MCF 10A (cell line): ENCODE measurements around the gene SEMA7A. TPM values are rescaled to one million over a fixed set of nuclear protein-coding genes. Genes with fewer than 3 reads are reported as not detected.
A peak's percentile ranks its signal among the peaks of the same experiment; 100 is the strongest.
"Not testable (repeated sequence)": the region's sequence is repeated elsewhere in the genome, so short reads cannot be mapped to it uniquely, and the experiment has no call there.

Source experiments
- Bru-seq: library from RNA; stranded (reverse); fragments of 400-500 nt; gene quantifications from one replicate; lab custom pipeline; 2021; lab: Mats Ljungman, UMichigan
- BruChase-seq, 2 experiments: library from RNA; stranded (reverse); fragments of 400-500 nt; gene quantifications; one replicate each; lab custom pipeline; 2021; lab: Mats Ljungman, UMichigan
- BruUV-seq: library from RNA; stranded (reverse); fragments of 400-500 nt; replicated peaks from 2 replicates; lab custom pipeline; 2021; lab: Mats Ljungman, UMichigan
- CTCF ChIA-PET: fragments of 300-600 bp; sonication (Branson Sonifier 250); formaldehyde crosslinking; extraction: SDS; loops from one replicate; lab custom pipeline; 2021; ENCODE audit warnings: antibody characterized with exemption, inconsistent platforms; lab: Yijun Ruan, JAX
- POLR2A ChIA-PET: fragments of 300-600, 350-650 bp; sonication (Branson Sonifier 250); formaldehyde crosslinking; extraction: SDS; loops from one replicate; lab custom pipeline; 2020; ENCODE audit warnings: antibody characterized with exemption, inconsistent platforms; lab: Yijun Ruan, JAX
- DNase-seq: peaks from one replicate; pipeline ENCODE4 v3.0.0-alpha.2; 2018; ENCODE audit not compliant: unreplicated experiment
- H3K27ac Mint-ChIP-seq: one replicate; pipeline ENCODE4 v1.8.0; 2022; ENCODE audit warnings: mild to moderate bottlenecking, low read depth, mixed read lengths; ENCODE audit not compliant: unreplicated experiment
- H3K27me3 Mint-ChIP-seq: one replicate; pipeline ENCODE4 v1.8.0; 2022; ENCODE audit warnings: mixed read lengths; ENCODE audit not compliant: insufficient read depth, unreplicated experiment
- H3K36me3 Mint-ChIP-seq: one replicate; pipeline ENCODE4 v1.8.0; 2022; ENCODE audit warnings: mild to moderate bottlenecking, moderate library complexity, mixed read lengths; ENCODE audit not compliant: insufficient read depth, unreplicated experiment
- H3K4me1 Mint-ChIP-seq: one replicate; pipeline ENCODE4 v1.8.0; 2022; ENCODE audit warnings: mixed read lengths; ENCODE audit not compliant: insufficient read depth, unreplicated experiment
- H3K4me3 Mint-ChIP-seq: one replicate; pipeline ENCODE4 v1.8.0; 2022; ENCODE audit warnings: mild to moderate bottlenecking, moderate library complexity, mixed read lengths; ENCODE audit not compliant: unreplicated experiment
- H3K9me3 Mint-ChIP-seq: one replicate; pipeline ENCODE4 v1.8.0; 2022; ENCODE audit warnings: mixed read lengths; ENCODE audit not compliant: unreplicated experiment
- CTCF ChIP-seq: fragments of 200-600 bp; IDR thresholded peaks from one replicate; pipeline ENCODE4 v1.8.0; 2022; ENCODE audit warnings: antibody characterized with exemption, mild to moderate bottlenecking; ENCODE audit not compliant: unreplicated experiment
- intact Hi-C: fragments of 100-400 bp; cut with micrococcal nuclease; formaldehyde crosslinking; loops from 2 replicates; pipeline ENCODE4 v1.14.1; 2022
- long read RNA-seq: library from polyadenylated mRNA; stranded (forward); transcript quantifications from one replicate; pipeline ENCODE4 v2.0.0, GENCODE V29; 2022
- total RNA-seq: library from RNA; stranded (reverse); gene quantifications from 2 replicates; pipeline ENCODE4 v1.2.3, GENCODE V29; 2022

Gene SEMA7A
- total RNA-seq (0.81 and 1.6 TPM in 2 replicates), Bru-seq, nascent RNA (percentile 27 among the genes with signal in this experiment), BruChase-seq, experiment 1, labeled RNA remaining after a 6-hour chase (percentile 32 among the genes with signal in this experiment), BruChase-seq, experiment 2, labeled RNA remaining after a 2-hour chase (percentile 31 among the genes with signal in this experiment)
- long read RNA-seq, partial matches to known transcripts = 0 of 2 reads
- long read RNA-seq, other reads (novel, unspliced or antisense) = 1 of 2 reads

- Mint-ChIP-seq H3K4me1 (no peaks in the 10 kb centered on the region), H3K9me3 (no peaks in the 10 kb centered on the region), H3K27ac (peak within 1 kb of the TSS; percentile 24), H3K36me3 (peaks cover 7% of the 10 kb centered on the region), H3K27me3 (no peaks in the 10 kb centered on the region), H3K4me3 (peak within 1 kb of the TSS; percentile 60)
- no peak for TF ChIP-seq CTCF
- ChIA-PET CTCF (interaction anchor here (0.5 to 10.9 kb wide), 6 partner anchors 49 to 795 kb away, joined by 3 to 112 read pairs (median 4); no protein-coding TSS in a partner anchor), POLR2A (interaction anchor here (0.6 to 1.2 kb wide), 2 partner anchors 11 to 27 kb away, joined by 3 read pairs; partner anchors contain the start of gene UBL7)
- intact Hi-C loops = no loop called here
- TSS peak; percentile 59 for BruUV-seq
- DNase-seq = peak; percentile 57
Measured at GRCh38 chr15:74433592-74434262, at the start of gene SEMA7A. Gene SEMA7A (minus strand): TSS chr15:74433958. CDS start chr15:74433918, 40 bp downstream.

GRCh38 chr15:74482661-74483060, 48.9 kb upstream of the SEMA7A start:
- intact Hi-C loops = no loop called here
- POLR2A ChIA-PET = no interaction called here
- H3K27me3 Mint-ChIP-seq = no peaks in the 10 kb centered on the region
- no peak for DNase-seq
- no TSS peak for BruUV-seq
- no peaks in the 10 kb centered on the region for H3K36me3 Mint-ChIP-seq
- no peak for TF ChIP-seq CTCF
- CTCF ChIA-PET = interaction anchor here (0.7 to 1.1 kb wide), 2 partner anchors 10 to 108 kb away, joined by 4 to 5 read pairs; no protein-coding TSS in a partner anchor
- H3K27ac Mint-ChIP-seq = no peak overlapping the region
- no peaks in the 10 kb centered on the region for H3K9me3 Mint-ChIP-seq
- no peak overlapping the region for H3K4me3 Mint-ChIP-seq
- no peaks in the 10 kb centered on the region for H3K4me1 Mint-ChIP-seq

- DNase-seq, intact Hi-C loops, BruUV-seq, H3K27ac Mint-ChIP-seq, H3K27me3 Mint-ChIP-seq, H3K4me3 Mint-ChIP-seq, H3K36me3 Mint-ChIP-seq, H3K4me1 Mint-ChIP-seq, H3K9me3 Mint-ChIP-seq, POLR2A ChIA-PET: not testable (repeated sequence)
- CTCF ChIA-PET = interaction anchor here (1.3 kb wide), 1 partner anchor 10 kb away, joined by 3 read pairs; no protein-coding TSS in a partner anchor
Measured at GRCh38 chr15:74480364-74480763, 46.6 kb upstream of the SEMA7A start.

- H3K27me3 Mint-ChIP-seq, intact Hi-C loops, H3K9me3 Mint-ChIP-seq, H3K4me1 Mint-ChIP-seq, H3K27ac Mint-ChIP-seq, BruUV-seq, H3K4me3 Mint-ChIP-seq, DNase-seq, H3K36me3 Mint-ChIP-seq: not testable (repeated sequence)
- ChIA-PET POLR2A (interaction anchor here (3.1 kb wide), 1 partner anchor 11 kb away, joined by 12 read pairs; the partner anchor contains the start of gene UBL7), CTCF (interaction anchor here (0.6 to 1.0 kb wide), 2 partner anchors 10 to 32 kb away, joined by 3 read pairs; no protein-coding TSS in a partner anchor)
Measured at GRCh38 chr15:74471621-74472020, 37.9 kb upstream of the SEMA7A start.
